SU-DHL-6 (cell line): ENCODE data around the gene ARHGAP26.

Source experiments
- EZH2phosphoT487 ChIP-seq: fragments of 200-600 bp; sonication (generic), shearing (Covaris generic); conservative IDR thresholded peaks from 2 replicates; pipeline ENCODE4 v1.6.1; 2018; ENCODE audit warnings: mild to moderate bottlenecking, antibody characterized with exemption, low read length, moderate library complexity, mixed read lengths
- TF ChIP-seq, protein P1 (sequence below): fragments of 200-600 bp; sonication (generic); IDR thresholded peaks from one replicate; pipeline ENCODE4 v1.5.1; 2017; ENCODE audit warnings: antibody characterized with exemption, mild to moderate bottlenecking, low read length, moderate library complexity; ENCODE audit not compliant: insufficient read depth, poor library complexity, severe bottlenecking

DNA sequence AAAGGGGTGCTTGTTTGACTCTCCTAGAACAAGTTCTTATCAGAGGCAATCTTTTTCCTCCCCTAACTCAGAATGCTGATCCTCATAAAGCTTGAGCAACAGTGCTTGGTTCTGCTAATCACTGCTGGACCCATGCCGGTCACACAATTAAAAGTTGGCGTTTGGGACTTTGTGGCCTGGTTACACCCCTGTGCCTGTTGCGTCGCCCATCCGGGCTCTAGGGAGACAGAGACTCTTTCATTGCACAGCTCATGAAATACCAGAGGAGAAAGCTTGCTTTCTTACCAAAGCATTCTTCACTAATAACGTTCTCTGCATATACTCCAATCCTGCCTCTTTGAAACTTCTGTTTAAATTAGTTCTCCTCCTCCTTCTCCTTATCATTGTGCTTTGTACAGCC is 332.2 kb downstream of the ARHGAP26 start:
- TF ChIP-seq EZH2phosphoT487 = no peak
- TF ChIP-seq, protein P1, sequence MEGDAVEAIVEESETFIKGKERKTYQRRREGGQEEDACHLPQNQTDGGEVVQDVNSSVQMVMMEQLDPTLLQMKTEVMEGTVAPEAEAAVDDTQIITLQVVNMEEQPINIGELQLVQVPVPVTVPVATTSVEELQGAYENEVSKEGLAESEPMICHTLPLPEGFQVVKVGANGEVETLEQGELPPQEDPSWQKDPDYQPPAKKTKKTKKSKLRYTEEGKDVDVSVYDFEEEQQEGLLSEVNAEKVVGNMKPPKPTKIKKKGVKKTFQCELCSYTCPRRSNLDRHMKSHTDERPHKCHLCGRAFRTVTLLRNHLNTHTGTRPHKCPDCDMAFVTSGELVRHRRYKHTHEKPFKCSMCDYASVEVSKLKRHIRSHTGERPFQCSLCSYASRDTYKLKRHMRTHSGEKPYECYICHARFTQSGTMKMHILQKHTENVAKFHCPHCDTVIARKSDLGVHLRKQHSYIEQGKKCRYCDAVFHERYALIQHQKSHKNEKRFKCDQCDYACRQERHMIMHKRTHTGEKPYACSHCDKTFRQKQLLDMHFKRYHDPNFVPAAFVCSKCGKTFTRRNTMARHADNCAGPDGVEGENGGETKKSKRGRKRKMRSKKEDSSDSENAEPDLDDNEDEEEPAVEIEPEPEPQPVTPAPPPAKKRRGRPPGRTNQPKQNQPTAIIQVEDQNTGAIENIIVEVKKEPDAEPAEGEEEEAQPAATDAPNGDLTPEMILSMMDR = no peak
